Adrenal gland (tissue), 12 donors: ENCODE data around the gene PRPS2. TPM values are rescaled to one million over a fixed set of nuclear protein-coding genes. Genes with fewer than 3 reads are reported as not detected.

Source experiments
- DNase-seq, 7 donors: peaks; one replicate each; pipeline ENCODE4 v3.0.0-alpha.2; 2019 to 2020
- H3K27ac ChIP-seq, 5 donors: fragments of 200-600 bp; sonication (generic) in 4 of 5; 1 replicate in 3 of 5; 2 replicates in 2 of 5; pipeline versions ENCODE4 v1.5.1 to v1.8.0; 2016 to 2020; ENCODE audit warnings: mild to moderate bottlenecking in 1 of 5
- H3K27me3 ChIP-seq: fragments of 200-600 bp; 2 replicates; pipeline ENCODE4 v1.8.0; 2021
- H3K36me3 ChIP-seq, 2 donors: fragments of 200-600 bp; replicated peaks in 1 of 2; 1 replicate in 1 of 2; 2 replicates in 1 of 2; pipeline versions ENCODE4 v1.5.1 to v1.8.0; 2018 to 2022
- H3K4me1 ChIP-seq, 2 donors: fragments of 200-600 bp; replicated peaks in 1 of 2; 1 replicate in 1 of 2; 2 replicates in 1 of 2; pipeline versions ENCODE4 v1.5.1 to v1.8.0; 2018 to 2021
- H3K4me3 ChIP-seq, 4 donors: fragments of 200-600 bp; sonication (generic) in 3 of 4; one replicate each; pipeline ENCODE4 v1.5.1; 2016 to 2018
- H3K9me3 ChIP-seq, 3 donors: fragments of 200-600 bp; sonication (generic) in 1 of 3; replicated peaks in 1 of 3; 1 replicate in 2 of 3; 2 replicates in 1 of 3; pipeline versions ENCODE4 v1.5.1 to v1.8.0; 2016 to 2021
- POLR2A ChIP-seq, 2 donors: fragments of 450-650 bp; IDR thresholded peaks; one replicate each; pipeline ENCODE4 v1.6.1; 2017; ENCODE audit warnings: antibody characterized with exemption in 2 of 2, mild to moderate bottlenecking in 2 of 2, moderate library complexity in 1 of 2
- WGBS, 4 donors: extraction: QIAGEN DNeasy Blood & Tissue Kit in 2 of 4; methylation state at CpG; one replicate each; pipeline versions ENCODE4 v1.1.5 to v1.1.7; 2013 to 2017; 5-methylcytosine and 5-hydroxymethylcytosine counted together
- intact Hi-C, 2 donors: fragments of 100-400 bp; cut with DNase I; formaldehyde crosslinking; loops; one replicate each; pipeline versions ENCODE4 v1.14.1 to v1.15.0; 2022 to 2023
- polyA plus RNA-seq, 3 donors: library from polyadenylated mRNA; stranded (reverse); fragments of 200-250 nt in 2 of 3; fragments of 350-450 nt in 1 of 3; fragmentation: Illumina TruSeq in 1 of 3; extraction: RNeasy Lipid Tissue Mini Kit (QIAGEN cat#74804) in 1 of 3; gene quantifications; one replicate each; pipeline ENCODE4 v1.2.3, GENCODE V29; 2013 to 2014
- total RNA-seq, 9 donors: library from RNA; depleted of rRNA in 4 of 9; stranded (reverse); fragments of >200 nt in 4 of 9; fragments of 120-200 nt in 1 of 9; fragmentation: NEBNext Ultra II Directional in 1 of 9; extraction: Animal tissue kit (Norgen Biotek cat#: 25700) in 1 of 9; gene quantifications; one replicate each; pipeline versions ENCODE4 v1.1.0 to v1.2.4, GENCODE V29; 2013 to 2023
- TF ChIP-seq, protein P1 (sequence below), 6 experiments: fragments of 450-650 bp in 4 of 6; fragments of 200-600 bp in 2 of 6; sonication (generic) in 1 of 6; IDR thresholded peaks; 1 replicate in 5 of 6; 2 replicates in 1 of 6; pipeline versions ENCODE4 v1.5.1 to v1.8.0; 2016 to 2021; ENCODE audit warnings: antibody characterized with exemption in 6 of 6, mild to moderate bottlenecking in 2 of 6, moderate library complexity in 1 of 6
- donor health status: healthy with polysubstance abuse.
- donor health status: Bipolar disorder and iron deficiency.
- donor health status: DM: yes; HTN: yes; CAD: no.
- donor health status: DM: no; HTN: no; CAD: no.
- donor health status: DM: no; HTN: no; CAD: no.
- donor health status: DM: yes; HTN: yes; CAD: no.

The PRPS2 gene
- total and polyA plus RNA-seq, 12 donors: 4.8 to 317 (median 78.1) TPM

DNA sequence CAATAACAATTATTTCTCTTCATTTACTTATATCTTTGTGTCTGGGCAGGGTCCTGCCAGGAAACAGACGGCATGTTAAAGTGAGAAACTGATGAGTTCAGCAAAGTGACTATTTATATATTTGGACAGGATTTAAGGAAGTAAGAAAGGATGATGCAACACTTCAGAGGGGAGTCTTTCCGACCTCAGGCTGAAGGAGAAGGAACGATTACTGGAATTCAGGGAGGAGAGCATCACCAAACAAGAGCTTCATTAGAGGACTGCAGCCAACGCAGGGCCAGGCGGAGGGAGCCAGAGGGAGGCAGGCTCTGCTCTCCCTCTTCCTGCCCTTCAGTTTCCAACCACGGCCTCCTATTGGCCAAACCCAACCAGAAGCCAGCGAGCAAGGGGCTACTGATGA is 74.1 kb downstream of the PRPS2 start:
- Histone ChIP-seq H3K9me3 (no peaks in the 10 kb centered on the region), H3K27me3 (peaks cover 10% of the 10 kb centered on the region), H3K36me3 (no peaks in the 10 kb centered on the region), H3K27ac (no peak overlapping the region), H3K4me1 (no peaks in the 10 kb centered on the region), H3K4me3 (no peak overlapping the region)
- TF ChIP-seq, protein P1, sequence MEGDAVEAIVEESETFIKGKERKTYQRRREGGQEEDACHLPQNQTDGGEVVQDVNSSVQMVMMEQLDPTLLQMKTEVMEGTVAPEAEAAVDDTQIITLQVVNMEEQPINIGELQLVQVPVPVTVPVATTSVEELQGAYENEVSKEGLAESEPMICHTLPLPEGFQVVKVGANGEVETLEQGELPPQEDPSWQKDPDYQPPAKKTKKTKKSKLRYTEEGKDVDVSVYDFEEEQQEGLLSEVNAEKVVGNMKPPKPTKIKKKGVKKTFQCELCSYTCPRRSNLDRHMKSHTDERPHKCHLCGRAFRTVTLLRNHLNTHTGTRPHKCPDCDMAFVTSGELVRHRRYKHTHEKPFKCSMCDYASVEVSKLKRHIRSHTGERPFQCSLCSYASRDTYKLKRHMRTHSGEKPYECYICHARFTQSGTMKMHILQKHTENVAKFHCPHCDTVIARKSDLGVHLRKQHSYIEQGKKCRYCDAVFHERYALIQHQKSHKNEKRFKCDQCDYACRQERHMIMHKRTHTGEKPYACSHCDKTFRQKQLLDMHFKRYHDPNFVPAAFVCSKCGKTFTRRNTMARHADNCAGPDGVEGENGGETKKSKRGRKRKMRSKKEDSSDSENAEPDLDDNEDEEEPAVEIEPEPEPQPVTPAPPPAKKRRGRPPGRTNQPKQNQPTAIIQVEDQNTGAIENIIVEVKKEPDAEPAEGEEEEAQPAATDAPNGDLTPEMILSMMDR (IDR thresholded peaks at IDR 0.05): no peak
- TF ChIP-seq POLR2A (IDR thresholded peaks at IDR 0.05): no peak
- DNase-seq: no peak
- 43 to 54% (median 51%) methylated on average over 6 to 7 of the region's 7 CpGs for WGBS, 4 donors
- intact Hi-C loops: no loop called here

DNA sequence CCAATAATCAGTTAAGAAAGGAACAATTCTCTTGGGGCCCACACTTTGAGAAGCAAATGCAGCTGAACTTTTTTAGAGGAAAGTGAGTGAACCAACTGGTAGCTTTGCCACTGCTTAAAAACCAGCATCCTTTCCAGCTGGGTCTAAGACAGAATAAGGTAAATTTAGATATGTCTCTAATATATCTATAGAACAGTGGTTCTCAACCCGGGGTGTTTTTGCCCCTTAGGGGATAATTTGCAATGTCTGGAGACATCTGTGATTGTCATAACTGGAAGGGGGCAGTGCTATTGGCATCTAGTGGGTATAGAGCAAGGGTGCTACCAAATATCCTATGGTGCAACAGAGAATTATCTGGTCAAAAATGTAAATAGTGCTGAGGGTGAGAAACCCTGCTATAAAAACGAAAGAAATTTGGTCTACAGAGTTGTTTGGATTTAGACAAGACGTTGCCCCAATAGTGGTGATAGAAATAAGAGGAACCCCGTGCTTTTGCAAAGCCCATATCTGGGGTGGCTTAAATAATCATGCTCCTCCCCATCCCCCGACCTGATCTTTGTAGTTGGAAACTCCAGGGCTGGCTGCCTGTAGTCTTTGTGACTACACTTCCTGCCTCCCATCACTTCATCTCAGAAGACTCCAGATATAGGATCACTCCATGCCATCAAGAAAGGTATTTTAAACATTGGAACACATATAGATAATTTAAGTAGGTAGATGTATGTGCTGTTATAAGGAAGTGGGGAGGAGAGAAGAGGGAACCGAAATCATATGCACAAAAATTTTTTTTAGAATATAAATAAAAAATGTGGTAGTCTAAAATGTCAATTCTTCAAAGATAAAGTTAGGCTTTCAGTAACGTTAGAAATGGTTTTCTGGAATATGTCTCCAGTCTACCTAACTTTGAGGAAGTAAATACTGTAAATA is 75.5 kb downstream of the PRPS2 start, which contains the start of gene TLR7:
Gene TLR7, plus strand, starts transcription at position 622 of the 927 bp plus-strand sequence. CDS start 507 bp downstream, outside the sequence.
- H3K4me1 ChIP-seq: no peaks in the 10 kb centered on the region
- peaks cover 10% of the 10 kb centered on the region for H3K27me3 ChIP-seq
- intact Hi-C loops: no loop called here
- H3K36me3 ChIP-seq: no peaks in the 10 kb centered on the region
- peak within 1 kb of the TSS in 1 of 5 donors; percentile 38 for H3K27ac ChIP-seq
- TF ChIP-seq POLR2A (IDR thresholded peaks at IDR 0.05): no peak
- TF ChIP-seq, protein P1 (IDR thresholded peaks at IDR 0.05): no peak
- H3K4me3 ChIP-seq: no peak within 1 kb of the TSS
- WGBS, 4 donors: 53 to 62% (median 57%) methylated on average over 7 of the region's 7 CpGs
- H3K9me3 ChIP-seq: no peaks in the 10 kb centered on the region
- no peak for DNase-seq

DNA sequence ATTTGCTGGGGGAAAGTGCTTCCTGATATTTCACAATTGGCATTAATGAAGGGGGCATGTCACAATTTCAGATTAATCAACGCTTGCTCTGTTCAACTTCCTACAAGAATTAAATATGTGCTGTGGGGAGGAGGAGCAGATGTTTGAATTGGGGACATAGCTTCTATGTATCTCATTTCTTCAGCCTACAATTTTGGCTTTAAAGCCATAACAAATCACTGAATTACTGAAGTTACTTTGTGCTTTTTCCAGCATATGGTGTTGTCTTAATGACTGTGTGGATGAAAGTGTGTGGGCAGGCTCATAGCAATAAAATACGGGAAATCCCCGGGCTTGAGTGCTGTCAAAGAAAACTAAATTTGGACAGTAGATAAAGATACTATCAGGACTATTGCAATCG is 76.5 kb downstream of the PRPS2 start:
- peak overlapping the region in 1 of 5 donors; percentile 38 for H3K27ac ChIP-seq
- intact Hi-C loops: no loop called here
- no peak overlapping the region for H3K4me3 ChIP-seq
- peaks cover 10% of the 10 kb centered on the region for H3K27me3 ChIP-seq
- H3K36me3 ChIP-seq: no peaks in the 10 kb centered on the region
- no peak for DNase-seq
- no peaks in the 10 kb centered on the region for H3K4me1 ChIP-seq
- no peaks in the 10 kb centered on the region for H3K9me3 ChIP-seq
- no peak for TF ChIP-seq POLR2A (IDR thresholded peaks at IDR 0.05)
- TF ChIP-seq, protein P1 (IDR thresholded peaks at IDR 0.05): no peak
- WGBS, 4 donors: 35 to 60% (median 45%) methylated on average over 4 of the region's 4 CpGs

DNA sequence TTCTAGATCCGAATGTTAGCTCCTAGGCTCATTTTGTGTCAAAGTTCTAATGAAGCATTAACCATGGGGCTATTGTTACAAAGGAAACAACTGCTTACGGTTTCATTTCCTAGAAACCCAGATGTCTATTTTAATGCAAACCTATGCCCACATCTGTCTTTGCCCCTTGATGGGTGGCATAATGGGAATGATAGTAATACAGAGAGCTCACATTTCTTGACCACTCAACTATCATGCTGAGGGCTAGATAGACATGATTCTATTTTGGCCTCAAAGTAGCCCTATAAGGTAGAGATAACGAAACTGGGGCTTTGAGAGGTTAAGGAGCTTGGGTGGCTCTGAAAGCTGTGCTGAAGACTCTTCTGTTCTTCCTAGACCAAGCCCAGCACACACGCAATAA is 77.5 kb downstream of the PRPS2 start:
- no peak overlapping the region for H3K4me3 ChIP-seq
- peaks cover 10% of the 10 kb centered on the region for H3K27me3 ChIP-seq
- H3K4me1 ChIP-seq: no peaks in the 10 kb centered on the region
- DNase-seq: no peak
- H3K9me3 ChIP-seq: no peaks in the 10 kb centered on the region
- WGBS, 4 donors: 65 to 76% (median 75%) methylated on average over 3 to 4 of the region's 4 CpGs
- no peak for TF ChIP-seq POLR2A (IDR thresholded peaks at IDR 0.05)
- TF ChIP-seq, protein P1 (IDR thresholded peaks at IDR 0.05): no peak
- no peak overlapping the region for H3K27ac ChIP-seq
- H3K36me3 ChIP-seq: no peaks in the 10 kb centered on the region
- intact Hi-C loops: no loop called here
